ENCODE measurements around the gene CFAP20DC.

CFAP20DC gene

GRCh38 chr3:58766587-58767282 lies 283.1 kb downstream of the CFAP20DC start:
- no peak for DNase-seq (ENCODE audit: low read depth)
- H3K4me3 ChIP-seq (ENCODE audit: low read depth, low read length), result no peak overlapping the region
- TF ChIP-seq CTCF (IDR thresholded peaks at IDR 0.05; ENCODE audit: insufficient read depth, low read depth, low read length, missing control alignments), result no peak

DNA sequence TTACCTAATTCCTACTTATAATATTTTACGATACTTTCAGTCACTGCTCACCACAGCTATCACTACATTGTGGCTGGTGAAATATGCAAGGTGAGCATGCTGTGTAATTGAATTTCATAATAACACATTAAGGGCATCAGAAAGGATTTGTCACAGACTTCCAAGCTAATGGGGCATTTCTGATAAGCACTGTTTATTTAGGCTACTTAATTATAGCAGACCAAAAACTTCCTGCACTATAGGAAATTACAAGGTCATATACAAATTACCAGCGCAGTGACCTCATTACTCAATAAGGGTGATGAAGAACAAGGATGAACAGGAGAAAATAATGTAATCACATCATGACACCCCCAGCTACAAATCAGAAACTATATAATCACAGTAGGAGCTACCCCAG lies 294.7 kb downstream of the CFAP20DC start:
- TF ChIP-seq CTCF (IDR thresholded peaks at IDR 0.05; ENCODE audit: insufficient read depth, low read depth, low read length, missing control alignments), result no peak
- no peak overlapping the region for H3K4me3 ChIP-seq (ENCODE audit: low read depth, low read length)
- no peak for DNase-seq (ENCODE audit: low read depth)

GRCh38 chr3:58754074-58754473 lies 295.8 kb downstream of the CFAP20DC start:
- TF ChIP-seq CTCF (IDR thresholded peaks at IDR 0.05; ENCODE audit: insufficient read depth, low read depth, low read length, missing control alignments), result no peak
- no peak overlapping the region for H3K4me3 ChIP-seq (ENCODE audit: low read depth, low read length)

GRCh38 chr3:58751882-58752567 lies 297.8 kb downstream of the CFAP20DC start:
- DNase-seq (ENCODE audit: low read depth), result no peak
- TF ChIP-seq CTCF (IDR thresholded peaks at IDR 0.05; ENCODE audit: insufficient read depth, low read depth, low read length, missing control alignments), result no peak
- H3K4me3 ChIP-seq (ENCODE audit: low read depth, low read length), result no peak overlapping the region

More at GRCh38 chr3:58754074-58754473, 295.8 kb downstream of the CFAP20DC start:
- DNase-seq (ENCODE audit: low read depth), result peak; percentile 36

DNA sequence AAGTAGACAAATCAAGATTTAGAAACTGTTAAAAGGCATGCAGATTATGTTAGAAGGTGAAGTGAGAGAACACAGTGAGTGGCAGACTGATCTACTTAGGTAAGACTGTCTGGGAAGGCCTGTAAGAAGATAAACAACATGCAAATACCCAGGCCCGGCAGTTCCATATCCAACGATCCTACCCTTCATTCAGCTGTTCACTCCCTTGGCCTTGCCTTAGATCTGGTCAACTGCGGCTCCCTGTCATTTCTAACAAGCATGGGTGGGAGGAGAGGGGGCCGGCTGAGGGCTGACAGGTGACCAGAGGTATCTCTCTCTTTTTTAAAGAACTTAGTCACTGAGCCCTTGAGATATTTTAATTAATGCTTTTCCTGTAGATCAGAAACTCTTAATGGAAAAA lies 298.6 kb downstream of the CFAP20DC start:
- no peak for TF ChIP-seq CTCF (IDR thresholded peaks at IDR 0.05; ENCODE audit: insufficient read depth, low read depth, low read length, missing control alignments)
- no peak for DNase-seq (ENCODE audit: low read depth)

DNA sequence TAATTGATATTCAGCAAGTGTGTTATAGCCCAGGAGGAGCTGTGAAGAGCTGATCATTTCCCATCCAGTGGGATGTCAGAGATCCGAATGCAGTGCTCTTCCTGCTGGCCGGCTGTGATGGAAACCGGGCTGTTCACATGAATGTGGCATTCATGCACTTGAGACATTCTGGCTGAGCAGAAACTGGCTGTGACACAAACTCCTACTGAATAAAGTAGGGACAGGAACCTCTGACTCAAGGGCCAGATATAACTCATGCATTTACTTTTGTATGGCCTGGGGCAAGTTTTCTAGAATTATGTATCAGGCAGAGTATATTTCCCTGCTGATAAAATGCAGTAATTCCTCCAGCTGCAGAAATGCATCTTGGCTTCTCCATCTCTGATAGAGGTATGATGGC lies 299.9 kb downstream of the CFAP20DC start:
- no peak for DNase-seq (ENCODE audit: low read depth)
- TF ChIP-seq CTCF (IDR thresholded peaks at IDR 0.05; ENCODE audit: insufficient read depth, low read depth, low read length, missing control alignments), result no peak

More for the DNA sequence above, 298.6 kb downstream of the CFAP20DC start:
- no peak overlapping the region for H3K4me3 ChIP-seq (ENCODE audit: low read depth, low read length)

More for the DNA sequence above, 299.9 kb downstream of the CFAP20DC start:
- H3K4me3 ChIP-seq (ENCODE audit: low read depth, low read length), result no peak overlapping the region
